GM20000 (cell line): Measurements from ENCODE around the gene SUN2.

Experiments
- DNase-seq: peaks from one replicate; pipeline ENCODE4 v3.0.0; 2012; ENCODE audit warnings: low spot score
- CTCF ChIP-seq: IDR thresholded peaks from 2 replicates; pipeline ENCODE4 v1.5.1; 2012; ENCODE audit warnings: mild to moderate bottlenecking, control low read depth; ENCODE audit errors: extremely low read depth, missing control alignments

The SUN2 gene

DNA sequence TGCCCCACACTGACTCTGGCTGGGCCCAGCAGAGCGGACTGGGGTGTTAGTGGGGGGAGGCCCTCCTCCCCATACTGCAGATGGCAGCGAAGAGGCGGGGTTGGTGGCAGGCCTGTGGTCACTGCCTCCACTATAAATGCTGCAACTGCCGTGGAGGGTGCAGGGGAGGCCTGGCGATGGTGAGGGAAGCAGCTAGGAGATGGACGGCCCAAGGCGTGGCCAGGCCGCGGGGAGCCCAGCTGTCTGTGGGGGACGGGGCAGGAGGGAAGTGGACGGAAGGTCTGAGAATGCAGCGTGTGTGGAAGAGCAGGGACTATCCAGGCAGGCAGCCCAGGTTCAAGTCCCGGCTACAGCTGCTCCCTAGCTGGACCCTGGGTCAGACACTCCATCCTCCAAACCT, 19.9 kb upstream of the SUN2 start:
- TF ChIP-seq CTCF: no peak
- DNase-seq: no peak

GRCh38 chr22:38774496-38775166, 18.8 kb upstream of the SUN2 start:
- TF ChIP-seq CTCF: no peak
- DNase-seq: no peak

DNA sequence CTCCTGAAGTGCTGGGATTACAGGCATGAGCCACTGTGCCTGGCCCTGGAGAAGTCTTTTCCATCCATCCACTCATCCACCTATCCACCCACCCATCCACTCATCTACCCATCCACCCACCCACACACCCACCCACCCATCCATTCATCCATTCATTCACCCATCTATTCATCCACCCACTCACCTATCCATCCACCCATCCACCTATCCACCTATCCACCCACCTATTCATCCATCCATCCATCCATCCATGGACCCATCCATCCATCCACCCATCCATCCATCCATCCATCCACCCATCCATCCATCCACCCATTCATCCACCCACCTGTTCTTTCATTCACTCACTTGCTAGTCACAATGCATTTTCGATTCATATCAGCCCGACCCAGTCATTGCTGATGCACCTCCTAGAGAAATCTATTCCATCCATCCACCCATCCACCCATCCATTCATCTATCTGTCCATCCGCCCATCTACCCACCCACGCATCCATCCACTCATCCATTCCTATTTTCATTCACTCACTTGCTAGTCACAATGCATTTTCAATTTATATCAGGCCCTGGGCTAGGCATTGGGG, 17.7 kb upstream of the SUN2 start:
- DNase-seq: no peak
- no peak for TF ChIP-seq CTCF

GRCh38 chr22:38772623-38772873, 16.8 kb upstream of the SUN2 start:
- no peak for TF ChIP-seq CTCF
- DNase-seq: no peak

DNA sequence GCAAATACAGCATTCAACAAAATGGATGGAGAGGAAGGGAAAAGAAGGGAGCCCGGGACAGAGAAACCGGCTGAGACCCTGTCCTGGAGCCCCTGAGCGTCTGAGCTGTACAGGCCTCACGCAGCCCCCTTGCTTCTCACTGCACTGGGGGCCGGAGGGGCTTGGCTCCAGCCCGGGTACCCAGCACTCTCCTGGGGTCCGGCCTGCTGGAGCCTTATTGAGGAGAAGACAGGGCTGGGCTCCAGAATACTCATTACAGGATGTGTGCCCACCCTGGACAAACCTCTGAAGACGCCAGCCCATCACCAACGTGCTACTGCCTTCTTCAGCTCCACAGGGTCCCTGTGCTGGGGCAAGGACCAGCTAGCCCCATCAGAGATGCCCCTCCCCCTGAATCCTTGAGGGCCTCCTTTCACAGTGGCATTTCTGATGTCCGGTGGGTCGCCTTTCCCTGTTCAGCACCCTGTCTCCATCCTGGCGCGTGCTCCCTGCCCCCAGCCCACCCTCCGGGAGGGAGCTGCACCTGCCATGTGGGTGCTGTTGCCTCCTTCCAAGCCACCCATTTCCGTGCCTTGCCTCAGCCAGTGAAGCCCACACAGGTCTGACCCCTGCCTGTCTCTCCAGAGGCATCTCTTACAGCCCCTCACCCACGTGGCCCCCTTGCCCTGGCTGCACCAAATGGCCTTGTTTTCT, 14.6 kb upstream of the SUN2 start:
- no peak for DNase-seq
- no peak for TF ChIP-seq CTCF

DNA sequence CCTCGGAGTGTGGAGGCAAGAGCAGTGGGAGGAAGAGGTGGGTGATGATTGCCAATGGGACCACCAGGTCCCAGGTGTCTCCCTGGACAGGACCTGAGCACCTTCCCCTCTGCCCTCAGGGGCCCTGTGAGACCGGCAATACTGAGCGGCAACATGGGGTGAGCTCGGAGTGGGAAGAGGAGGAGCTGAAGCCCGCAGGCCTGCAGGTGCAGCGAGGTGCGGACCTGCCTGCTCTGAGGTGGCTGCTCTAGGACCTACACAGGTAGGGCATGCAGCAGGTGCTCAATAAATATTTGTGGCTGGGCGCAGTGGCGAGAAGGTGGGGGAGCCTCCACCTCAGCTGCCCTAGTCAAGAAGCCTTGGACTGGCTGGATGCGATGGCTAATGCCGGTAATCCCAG, 12.2 kb upstream of the SUN2 start:
- no peak for TF ChIP-seq CTCF
- no peak for DNase-seq

GRCh38 chr22:38767313-38767712, 11.5 kb upstream of the SUN2 start:
- TF ChIP-seq CTCF: no peak
- DNase-seq: no peak
